D341Med (cell line): ENCODE measurements around the gene HOXD9.

Source experiments
- DNase-seq: peaks from one replicate; pipeline ENCODE4 v3.0.0; 2012; ENCODE audit warnings: low spot score

HOXD9 gene

DNA sequence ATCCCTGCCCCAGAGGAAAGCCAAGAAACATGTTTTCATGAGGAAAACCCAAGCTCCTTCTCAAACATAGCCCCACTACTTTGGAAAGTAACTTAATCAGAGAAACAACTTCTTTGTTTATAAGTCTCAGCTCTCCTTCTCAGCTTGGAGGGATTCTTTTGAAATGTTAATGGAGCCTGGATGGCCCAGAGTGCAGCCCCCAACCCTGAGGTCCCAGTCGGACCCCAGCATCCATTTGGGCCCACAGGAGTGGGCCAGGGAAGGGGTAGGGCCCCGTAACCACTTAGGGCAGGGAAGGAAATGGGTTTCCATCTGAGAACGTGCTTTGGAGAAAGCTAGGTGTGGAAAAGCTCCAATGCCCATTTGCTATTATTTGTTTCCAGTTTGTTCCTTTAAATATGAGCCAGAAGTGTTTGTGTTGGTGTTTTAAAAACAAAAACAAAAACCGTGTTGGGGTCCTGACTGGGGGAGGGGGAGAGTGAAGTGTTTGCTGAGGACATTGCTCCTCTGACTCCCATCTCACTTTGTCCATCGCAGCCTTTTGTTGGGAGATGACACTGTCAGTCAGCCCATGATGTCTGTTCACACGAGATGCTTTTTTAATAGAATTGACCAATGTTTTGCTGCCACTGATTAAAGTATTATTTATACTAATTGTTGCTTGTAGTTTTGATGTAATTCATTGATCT, 33.0 kb downstream of the HOXD9 start:
- no peak for DNase-seq

DNA sequence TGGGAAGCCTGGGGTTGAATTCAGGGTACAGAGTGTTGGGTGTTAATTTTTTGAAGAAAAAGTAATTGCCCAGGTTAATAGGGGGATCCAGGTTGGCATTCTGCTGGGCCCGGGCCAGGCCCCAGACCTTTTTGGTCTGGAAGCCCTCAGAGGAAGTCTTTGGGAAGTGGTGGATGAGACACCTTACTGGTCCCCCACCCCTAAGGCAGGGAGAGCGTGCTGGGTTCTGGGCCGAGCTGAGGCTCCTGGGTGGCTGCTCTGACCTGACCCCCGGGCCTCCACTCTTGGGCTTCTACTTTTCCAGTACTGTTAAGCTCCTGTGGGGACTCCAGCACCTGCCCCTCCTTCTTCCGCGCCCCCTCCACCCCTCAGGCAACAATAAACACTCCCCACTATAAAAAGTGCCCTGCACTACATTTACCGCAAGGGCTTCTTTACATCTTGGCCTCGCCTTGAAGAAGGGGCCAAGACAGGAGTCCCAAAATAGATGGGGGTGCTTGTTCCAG, 33.8 kb downstream of the HOXD9 start:
- no peak for DNase-seq

DNA sequence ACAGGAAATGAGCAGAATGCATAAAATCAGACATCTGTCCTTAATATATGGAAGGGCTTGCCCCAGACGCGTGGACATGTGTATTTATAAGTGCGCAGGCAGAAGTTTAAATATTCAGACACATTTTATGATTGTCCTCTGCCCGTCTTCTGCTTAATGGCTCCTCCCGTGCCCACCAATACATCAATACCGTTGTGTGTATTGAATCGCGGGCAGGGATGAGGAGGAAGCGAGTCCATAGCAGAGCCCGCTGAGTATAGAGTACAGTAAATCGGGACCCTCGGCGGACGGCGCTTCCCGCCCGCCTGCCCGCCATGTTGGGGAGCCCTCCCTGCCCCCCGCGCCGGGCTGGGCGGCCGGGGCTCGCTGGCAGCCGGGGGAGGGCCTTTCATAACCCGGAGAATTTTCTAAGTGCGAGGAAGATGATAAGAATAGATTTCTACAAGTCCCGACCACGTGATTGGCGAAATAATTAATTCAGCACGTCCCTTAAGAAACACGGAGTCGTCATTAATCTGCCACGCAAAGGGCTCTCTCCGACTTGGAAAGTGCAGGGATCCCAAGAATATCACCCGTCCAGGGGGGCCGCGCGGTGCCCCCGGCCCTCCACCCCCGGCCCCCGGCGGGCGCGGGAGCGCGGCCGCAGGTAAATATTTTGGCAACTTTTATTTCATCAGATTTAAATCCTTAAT, 34.4 kb downstream of the HOXD9 start, which contains the start of gene HOXD3:
HOXD3 (plus strand) TSS at position 501 of the 692 bp plus-strand sequence. CDS start 11,808 bp downstream, outside the sequence.
- no peak for DNase-seq

DNA sequence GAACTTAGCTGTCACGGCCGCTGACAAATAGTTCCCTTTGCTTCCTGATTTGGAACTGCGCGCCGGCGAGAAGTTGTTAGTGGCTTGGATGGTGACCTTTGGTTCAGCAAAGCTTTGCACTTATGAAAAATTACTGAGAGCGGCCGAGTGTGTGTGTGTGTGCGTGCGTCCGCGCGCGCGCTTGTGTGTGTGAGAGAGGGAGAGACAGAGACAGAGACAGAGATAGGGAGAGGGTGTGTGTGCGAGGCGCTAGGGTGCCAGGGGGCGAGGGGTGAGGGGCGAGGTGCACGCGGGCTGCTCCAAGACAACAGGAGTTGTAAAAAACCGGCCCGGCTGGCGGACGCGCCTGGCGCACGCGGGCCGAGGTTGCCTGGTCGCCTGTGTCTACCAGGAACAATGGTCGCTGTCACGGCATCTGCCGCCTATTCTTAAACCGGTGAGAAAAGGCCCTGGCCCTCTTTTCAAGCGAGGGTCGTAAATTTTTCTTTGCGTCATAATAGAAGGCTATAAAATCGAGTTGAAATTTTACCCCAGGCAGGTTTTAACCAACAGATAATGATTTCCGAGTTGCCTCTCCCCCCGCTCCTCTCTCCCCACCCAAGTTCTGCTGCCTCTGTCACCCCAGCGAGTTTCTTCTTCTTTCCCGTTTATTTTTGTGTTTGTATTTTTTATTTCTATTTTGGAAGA, 35.1 kb downstream of the HOXD9 start:
- DNase-seq, result peak; percentile 64

DNA sequence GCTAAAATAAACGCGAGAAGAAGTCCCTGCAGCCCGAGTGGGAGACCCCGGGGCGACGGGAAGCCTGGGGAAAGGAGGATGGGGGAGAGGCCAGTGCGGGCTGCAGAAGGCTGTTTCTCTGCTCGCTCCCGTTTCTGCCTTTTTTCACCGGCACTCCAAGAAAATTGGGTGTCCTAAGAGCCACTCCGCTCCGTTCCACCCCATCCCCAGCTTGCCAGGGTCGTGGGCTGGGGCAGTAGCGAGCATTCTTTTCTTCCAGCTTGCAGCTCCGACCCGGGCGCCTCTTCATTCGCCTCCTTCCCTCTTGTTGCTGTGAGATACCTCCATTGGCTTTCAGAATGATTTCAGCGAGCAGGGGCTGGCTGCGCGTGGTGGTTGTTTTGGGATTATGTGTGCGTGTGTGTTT, 35.7 kb downstream of the HOXD9 start:
- no peak for DNase-seq

DNA sequence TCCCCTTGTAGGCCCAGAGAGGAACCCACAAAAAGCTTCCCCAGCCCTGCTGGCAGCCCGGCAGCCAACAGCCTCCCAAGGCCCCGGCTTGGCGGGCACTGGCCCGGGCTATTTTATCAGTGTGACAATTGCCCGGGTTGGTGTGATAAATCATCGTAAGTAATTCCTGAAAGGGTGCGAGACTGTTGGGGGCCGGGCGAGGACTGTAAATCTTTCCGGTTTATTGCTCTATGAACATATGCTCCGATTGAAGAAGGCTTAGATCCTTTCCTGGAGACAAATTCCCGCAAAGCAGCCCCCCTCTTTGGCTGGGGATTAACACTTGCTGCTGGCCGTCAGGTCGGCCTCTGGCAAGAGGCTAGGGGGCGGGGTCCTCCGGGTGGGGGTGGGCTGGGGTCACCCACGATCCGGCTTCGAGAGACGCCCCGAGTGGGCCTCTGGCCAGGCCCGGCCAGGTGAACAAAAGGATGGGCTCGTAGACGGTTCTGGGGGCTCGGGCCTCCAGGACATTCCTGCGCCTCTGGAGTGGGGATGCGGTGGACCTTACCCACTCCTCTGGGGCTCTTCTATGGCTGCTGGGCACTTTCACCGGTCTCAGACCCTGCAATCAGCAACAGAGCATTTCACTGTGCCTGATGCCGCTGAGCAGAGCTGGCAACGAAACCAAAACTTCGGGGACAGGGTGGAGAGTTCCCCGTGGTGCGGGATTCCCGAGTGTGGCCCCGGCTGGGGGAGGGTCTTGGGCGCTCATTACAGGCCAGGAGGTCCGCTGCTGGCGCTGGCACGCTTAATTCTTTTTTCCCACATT, 36.5 kb downstream of the HOXD9 start:
- DNase-seq, result no peak

DNA sequence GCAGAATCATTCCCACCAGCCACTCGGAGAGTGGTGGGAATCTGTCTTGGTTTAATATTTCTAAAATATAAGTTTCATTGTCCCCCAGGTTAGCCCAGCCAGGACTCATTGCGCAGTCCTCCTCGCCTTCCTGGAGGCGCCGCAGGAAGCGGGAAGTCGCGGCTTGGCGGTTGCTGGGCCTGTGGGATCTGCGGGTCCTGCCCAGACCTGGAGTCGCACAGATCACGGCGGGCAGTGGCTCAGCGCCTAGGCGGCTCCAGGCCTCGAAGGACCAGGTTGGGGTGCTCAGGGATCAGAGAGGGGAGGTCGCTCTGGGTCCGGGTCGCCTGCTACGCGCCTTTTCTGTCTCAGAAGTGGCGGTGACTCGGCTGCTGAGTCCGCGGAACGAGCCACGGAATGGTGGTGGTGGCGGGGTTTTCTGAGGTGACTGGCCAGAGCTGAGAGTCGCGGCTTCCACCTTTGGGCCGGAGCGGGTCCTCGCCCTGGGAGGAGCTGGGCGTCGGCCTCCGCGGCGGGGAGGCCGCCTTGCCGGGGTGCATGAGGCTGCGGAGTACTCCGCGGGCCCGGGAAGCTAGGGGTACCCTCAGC, 37.2 kb downstream of the HOXD9 start:
- DNase-seq, result no peak

DNA sequence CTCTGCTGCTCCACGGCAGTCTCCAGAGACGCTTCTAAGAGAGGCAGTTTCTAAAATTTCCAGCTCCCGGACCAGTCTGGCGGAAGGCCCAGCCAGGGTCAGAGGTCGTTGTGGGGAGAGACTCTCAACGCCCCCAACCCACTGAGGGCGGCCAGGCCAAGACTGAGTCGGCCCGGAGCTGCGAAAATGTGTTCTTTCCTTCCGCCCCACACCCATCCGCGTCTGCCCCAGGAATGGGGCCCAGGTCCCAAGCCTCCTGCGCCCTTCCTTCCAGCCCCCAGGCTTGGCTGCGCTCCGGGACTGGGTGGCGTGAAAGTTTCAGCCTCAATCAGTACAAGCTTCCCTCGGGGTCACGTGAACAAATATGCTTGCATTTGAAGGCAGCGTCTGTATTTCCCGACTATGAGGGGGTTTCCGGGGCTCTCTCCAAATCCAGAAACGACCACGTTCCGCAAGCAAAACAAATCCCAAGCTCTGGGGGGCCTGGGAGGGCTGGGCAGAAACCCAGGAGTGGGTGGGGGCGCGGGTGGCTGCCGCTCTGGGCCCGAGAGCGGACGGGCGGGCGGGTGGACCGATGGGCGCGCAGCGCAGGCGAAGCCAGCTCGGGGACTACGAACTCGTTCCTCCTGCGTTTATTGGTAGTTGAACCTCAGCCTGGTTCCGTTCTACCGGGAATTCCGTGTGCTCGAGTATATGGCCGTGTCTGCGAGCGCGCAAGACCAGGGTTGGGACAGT, 37.9 kb downstream of the HOXD9 start:
- no peak for DNase-seq

DNA sequence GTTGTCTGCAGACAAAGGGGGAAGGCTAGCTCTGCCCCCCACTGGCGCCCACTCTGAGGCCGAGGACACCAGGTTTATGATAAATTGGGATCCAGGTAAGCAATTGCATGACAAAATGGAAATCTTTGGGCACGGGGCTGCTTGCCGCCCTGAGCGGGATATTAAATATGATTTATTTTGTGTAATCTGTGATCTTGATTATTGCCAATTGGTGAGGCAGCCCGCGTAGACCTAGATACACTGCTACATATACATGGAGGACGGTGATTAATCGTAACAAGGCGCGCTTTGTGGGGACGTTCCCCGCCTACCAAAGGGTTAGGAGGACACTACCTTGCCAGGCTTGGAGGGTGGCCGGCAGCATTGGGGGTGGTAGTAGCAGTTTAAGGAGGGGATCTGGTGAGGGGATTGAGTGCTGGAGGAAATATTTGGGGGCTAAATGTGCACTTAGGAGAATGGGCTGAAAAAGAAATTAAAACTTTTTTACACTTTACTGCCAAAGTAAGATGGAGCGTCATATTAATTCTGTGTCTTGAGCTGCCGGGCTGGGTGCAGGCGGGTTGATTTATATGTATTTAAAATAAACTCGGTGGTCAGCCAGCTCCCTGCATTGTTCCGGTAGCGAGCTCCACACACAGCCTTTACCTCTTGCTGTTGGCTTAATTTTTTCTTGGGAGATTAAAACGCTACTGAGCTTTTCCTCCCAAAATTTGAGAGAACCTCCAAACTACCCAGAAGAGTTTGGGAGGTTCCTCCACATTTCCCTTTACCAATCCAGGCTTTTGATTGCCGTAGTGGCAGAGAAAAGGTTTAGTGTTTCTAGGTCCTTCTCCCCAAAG, 38.7 kb downstream of the HOXD9 start:
- DNase-seq, result no peak

DNA sequence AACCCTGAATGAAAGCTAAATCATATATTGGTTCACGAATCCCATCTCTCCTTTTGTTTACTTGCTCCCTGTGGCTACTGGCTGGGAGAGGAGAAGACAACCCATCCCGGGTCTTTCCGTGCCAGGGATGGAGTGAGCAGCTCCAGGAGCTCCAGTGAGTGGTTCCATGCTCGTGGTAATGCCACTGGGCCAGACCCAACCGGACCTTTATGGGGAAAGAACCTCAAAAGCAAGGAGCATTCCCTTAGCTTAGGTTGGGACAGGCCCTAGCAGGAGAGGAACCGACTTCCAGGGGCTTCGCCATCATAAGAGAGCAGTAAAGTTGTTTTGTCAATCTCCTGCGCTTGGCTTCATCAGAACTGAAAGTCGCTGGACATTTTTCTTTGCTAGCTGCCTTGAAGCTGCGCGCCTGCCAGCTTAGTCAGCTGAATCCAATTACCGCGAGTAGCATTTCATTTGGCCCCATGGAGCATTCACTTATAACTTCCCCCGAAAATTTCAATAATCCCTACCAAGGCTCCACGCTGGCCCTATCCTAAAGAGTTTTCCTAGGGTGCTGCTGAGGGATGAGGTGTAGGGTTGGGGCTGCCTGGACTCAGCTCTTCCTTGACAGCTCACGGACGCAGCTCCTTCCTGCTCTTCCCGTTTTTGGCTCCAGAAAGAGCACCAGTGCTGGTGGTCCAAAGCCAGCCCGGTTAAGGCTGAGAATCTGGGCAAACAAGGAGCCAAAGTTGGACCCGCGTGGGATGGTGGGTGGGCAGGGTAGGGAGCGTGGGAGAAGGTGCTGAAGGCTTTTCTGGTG, 39.5 kb downstream of the HOXD9 start:
- no peak for DNase-seq

DNA sequence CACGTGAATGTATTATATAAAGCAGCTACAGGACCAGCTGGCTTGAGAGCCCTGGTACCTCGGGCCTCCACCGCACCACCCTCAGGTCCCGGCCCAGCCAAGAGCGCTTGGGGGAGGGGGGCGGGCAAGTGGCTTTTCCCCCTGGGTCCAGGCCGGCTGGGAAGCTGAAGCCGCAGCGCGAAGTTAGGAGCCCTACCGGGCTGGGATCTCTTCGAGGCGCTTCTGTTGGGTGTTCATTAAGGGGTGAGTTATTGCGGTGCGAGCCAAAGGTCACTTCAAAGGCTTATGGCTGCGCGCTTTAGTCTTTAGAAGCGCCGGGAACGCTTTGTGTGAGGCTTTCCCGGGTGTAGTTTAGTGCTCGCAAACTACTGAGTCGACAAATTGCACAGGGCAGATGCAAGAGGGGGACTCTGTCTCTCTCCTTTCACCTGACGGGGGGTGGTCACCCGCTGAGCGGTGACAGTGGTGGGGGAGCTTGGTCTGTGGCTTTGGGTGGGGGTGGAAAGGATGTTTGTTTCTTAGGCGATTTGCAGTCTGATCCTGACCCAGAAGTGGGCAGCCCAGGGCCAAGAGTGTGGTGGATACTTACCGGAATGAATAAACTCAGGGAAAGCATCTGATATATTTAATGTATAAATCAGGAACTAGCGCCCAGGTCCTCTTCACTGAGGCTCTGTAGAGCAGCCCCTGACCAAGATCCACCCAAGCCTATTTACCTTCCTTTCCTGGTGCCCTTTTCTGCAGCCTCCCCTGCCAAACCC, 40.6 kb downstream of the HOXD9 start:
- no peak for DNase-seq

DNA sequence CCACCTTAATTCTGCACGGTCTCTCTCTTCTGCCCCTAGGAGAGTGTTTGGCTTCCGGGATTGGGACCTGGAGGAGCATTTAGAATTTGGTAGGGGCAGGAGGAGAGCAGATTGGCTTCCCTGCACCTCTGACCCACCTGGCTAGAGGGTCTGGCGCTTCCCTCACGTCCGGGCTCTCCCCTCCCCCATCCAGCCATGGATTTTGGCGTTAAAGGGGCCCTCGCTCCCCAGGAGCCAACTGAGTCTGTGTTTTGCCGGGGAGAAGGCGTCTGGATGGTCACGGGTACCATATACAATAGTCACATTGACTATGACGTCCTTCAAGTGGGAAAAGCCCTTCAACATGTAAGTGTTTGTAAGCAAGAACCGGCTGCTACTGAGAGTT, 41.1 kb downstream of the HOXD9 start:
- no peak for DNase-seq

DNA sequence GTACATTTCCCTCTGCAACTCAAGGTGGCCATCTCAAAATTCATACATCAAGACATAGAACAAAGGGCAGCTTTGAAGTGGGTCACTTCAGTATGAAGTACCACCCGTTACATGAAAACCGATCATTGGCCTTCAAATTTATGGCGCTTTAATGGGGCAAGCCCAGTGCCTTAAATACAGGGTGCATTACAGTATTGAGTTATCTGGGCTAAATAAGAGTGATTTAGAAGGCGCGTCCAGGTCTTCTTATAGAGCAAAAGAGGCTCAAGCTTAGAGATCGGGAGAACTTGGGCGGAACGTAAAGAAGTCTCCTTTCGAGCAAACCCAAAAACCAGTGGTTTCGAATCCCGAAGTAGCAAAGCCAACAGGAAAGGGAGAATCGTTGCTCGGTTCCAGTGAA, 41.7 kb downstream of the HOXD9 start:
- DNase-seq, result no peak

DNA sequence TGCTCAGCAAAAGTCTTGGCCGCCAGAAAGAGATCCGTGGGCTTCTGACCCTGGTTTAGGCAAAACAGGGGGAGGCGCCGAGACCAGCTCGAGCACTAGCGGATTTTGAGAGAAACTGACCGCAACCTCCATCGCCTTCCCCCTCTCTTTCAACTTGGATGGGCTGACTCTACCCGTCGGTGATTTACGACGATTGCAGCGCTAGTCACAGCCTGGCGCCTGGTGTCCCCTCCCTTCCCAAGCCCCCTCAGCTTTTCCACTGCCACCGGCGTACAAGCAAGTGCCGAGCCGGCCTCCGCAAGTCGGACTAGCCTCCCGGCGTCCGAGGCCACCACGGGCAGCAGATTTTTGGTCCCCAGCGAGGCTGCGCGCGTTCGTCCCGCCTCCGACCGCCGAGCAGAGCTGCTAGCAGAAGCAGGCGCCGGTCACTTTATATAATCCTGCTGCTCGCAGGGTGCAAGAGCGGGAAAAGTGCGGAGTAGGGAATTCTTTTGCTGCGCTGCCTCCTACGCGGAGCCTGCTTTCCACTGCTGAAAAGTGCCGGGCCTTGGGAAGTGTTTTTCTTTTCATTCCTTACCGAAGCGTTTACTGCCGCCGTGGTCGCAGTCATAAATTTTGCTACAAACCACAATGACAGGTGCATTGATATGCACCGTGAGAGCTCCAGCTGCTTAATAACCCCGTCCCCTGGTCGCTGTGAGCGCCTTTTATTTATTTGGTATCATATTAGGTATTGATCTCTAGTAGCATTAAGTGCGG, 42.3 kb downstream of the HOXD9 start:
- DNase-seq, result no peak

DNA sequence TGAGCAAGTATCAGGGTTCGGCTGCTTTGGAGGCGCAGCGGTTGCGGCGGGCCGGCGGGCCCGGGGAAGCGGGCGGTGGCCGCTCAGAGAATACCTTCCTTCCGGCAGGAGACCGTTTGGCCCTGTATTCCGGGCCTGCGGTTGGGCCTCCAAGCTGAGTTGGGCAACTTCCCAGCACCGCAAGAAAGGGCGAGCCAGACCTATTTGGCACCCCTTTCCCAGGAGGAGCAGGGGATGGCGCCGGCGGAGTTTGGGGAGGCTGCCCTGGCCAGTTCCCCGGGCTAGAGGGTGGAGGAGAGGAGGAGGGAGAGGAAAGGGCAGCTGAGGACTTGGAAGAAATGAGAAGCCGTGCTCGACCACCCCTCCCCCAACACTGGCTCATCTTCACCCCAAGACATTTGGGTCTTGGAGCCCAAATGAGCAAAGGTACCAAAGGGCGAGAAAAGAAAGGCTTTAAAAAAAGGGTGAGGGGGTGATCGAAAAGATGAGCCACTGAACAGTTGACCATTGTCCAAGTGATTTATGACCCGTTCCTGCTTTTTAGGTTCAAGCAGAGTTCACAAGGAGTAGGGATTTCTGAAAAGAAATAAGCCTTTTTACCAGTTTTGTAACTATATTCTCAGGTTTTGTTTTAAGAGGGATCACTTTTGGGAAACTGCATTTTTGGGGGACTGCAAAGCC, 43.0 kb downstream of the HOXD9 start:
- no peak for DNase-seq

DNA sequence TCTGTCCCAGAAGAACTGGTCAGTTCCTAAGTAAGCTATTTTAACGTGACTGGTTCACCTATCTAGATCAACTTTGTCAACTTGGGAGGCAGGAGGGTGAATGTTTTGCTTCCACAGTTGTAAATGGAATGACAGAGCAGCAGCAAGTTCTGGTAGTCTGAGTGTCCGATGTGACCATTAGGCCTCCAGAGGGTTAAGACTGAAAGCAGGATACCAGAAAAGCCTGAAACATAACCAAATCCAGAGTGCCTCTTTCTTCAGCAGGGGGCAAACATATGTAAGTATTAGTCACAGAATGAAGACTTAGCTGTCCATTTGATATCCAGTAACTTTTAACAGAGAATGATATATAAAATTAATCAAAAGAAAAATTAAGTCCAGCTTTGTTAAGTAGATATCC, 43.8 kb downstream of the HOXD9 start:
- DNase-seq, result no peak

DNA sequence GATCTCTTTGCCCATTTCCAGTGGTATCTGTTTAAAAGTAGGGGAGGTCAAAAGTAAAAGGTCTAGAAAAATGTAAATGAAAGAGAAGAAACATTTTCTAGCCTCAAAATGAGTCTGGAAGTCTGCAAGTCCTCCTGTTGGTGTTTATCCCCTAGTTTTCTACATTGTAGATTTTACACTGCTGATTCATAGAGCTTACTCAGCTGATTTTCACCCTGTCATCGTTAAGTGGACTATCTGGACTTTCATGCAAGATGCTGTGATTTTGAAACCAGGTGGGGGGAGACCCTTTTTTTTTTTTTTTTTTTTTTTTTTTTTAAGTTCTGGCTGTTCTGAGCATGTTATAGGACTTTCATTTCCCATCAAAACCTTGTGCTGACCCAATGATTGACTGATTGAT, 44.9 kb downstream of the HOXD9 start:
- no peak for DNase-seq
